NCI-H1048 (cell line): ENCODE data around the gene CELF5.

ENCODE experiments used
- DNase-seq: peaks from one replicate; lab custom pipeline; 2025; lab: John Stamatoyannopoulos, UW

The CELF5 gene

GRCh38 chr19:3224346-3225168, at the start of gene CELF5:
Gene CELF5 (plus strand): TSS chr19:3224661. CDS start chr19:3224740, 79 bp downstream.
- DNase-seq, result no peak

GRCh38 chr19:3175781-3176714, 48.4 kb upstream of the CELF5 start:
- DNase-seq, result no peak

DNA sequence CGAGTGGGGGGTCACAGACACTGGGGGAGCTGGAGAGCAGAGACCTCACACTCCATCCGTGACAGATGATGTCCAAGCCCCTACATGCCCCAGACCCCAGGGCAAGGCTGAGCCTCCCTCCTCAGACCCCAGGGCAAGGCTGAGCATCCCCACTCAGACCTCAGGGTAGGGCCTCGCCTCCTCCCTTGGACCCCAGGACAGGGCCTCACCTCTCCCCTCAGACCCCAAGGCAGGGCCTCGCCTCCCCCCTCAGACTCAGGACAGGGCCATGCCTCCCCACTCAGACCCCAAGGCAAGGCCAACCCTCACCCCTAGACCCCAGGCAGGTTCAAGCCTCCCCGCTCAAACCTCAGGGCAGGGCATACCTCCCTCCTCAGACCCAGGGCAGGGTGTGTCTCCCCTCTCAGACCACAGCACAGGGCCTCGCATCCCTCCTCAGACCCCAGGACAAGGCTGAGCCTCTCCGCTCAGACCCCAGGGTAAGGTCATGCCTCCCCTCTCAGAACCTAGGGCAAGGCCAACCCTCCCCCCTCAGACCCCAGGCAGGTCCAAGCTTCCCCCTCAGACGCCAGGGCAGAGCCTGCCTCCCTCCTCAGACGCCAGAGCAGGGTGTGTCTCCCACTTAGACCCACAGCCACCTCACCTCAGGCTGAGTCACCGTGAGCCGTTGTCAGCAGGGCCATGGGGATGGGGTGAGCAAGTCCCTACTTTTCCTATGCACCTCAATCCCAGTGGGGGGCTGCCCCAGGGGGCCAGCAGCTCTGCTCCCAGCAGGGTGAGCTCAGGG, 47.6 kb upstream of the CELF5 start:
- no peak for DNase-seq

GRCh38 chr19:3178377-3178972, 46.0 kb upstream of the CELF5 start, which contains the start of gene S1PR4:
Gene S1PR4 (plus strand): TSS chr19:3178769. CDS start chr19:3178793, 24 bp downstream.
- no peak for DNase-seq

GRCh38 chr19:3178973-3179738, 45.3 kb upstream of the CELF5 start:
- no peak for DNase-seq

- no peak for DNase-seq
These were observed 44.6 kb upstream of the CELF5 start for GRCh38 chr19:3179739-3180293.

- no peak for DNase-seq
These were observed 40.5 kb upstream of the CELF5 start for GRCh38 chr19:3183721-3184641.

- DNase-seq, result no peak
These were observed 39.5 kb upstream of the CELF5 start for GRCh38 chr19:3184847-3185460.

DNA sequence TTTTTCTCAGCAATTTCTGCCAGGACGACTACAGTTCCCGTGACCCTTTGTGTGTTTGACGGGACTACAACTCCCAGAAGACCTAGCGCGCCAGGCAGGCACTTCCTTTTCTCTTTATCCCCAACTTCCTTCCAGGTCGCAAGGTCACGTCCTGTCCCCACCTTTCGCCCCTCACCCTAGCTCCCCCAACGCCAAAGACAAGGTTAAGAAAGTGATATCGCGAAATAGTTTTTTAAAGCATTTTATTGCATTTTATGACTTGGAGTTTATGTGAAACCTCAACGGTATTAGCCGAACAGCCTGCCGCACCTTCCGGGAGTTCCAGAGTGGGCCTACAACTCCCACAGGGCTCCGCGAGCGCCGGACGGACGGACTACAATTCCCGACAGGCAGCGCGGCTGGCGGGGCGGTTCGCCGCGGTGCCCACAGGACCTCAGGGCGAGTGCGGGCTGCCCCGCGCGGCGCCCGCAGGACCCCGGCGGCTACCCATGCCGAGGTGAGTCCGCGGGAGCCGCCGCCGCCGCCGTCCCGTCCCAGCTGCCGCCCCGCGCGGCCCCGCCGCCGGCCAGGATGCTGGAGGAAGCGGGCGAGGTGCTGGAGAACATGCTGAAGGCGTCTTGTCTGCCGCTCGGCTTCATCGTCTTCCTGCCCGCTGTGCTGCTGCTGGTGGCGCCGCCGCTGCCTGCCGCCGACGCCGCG, 38.9 kb upstream of the CELF5 start, which contains the start of gene NCLN:
Gene NCLN, plus strand, starts transcription at position 470 of the 699 bp plus-strand sequence. Its CDS starts 101 bp downstream, at position 571.
- DNase-seq, result peak; percentile 85

DNA sequence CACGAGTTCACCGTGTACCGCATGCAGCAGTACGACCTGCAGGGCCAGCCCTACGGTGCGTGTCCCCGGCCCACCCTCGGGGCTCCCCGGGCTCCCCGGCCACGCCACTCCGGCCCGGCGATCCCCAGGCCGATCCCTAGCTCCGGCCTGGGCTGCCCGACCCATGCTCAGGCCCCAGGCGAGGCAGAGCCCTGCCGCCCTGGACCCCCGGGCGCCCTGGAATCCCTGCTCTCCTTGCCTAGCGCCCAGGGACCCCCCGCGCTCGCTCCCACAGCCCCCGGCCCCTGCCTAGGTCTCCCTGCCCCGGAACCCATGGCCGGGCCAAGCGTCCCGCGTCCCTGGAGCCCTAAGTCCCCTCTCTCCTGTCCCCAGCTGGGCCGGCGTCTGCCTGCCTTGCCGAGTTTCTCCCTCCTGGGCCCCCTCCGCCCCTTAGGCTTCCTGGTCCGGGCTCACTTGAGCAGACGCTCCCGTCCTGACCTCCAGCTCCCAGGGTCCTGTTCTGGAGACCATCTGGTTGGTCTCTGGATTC, 38.2 kb upstream of the CELF5 start:
- no peak for DNase-seq

- DNase-seq, result no peak
These were observed 37.4 kb upstream of the CELF5 start for GRCh38 chr19:3186891-3187661.

DNA sequence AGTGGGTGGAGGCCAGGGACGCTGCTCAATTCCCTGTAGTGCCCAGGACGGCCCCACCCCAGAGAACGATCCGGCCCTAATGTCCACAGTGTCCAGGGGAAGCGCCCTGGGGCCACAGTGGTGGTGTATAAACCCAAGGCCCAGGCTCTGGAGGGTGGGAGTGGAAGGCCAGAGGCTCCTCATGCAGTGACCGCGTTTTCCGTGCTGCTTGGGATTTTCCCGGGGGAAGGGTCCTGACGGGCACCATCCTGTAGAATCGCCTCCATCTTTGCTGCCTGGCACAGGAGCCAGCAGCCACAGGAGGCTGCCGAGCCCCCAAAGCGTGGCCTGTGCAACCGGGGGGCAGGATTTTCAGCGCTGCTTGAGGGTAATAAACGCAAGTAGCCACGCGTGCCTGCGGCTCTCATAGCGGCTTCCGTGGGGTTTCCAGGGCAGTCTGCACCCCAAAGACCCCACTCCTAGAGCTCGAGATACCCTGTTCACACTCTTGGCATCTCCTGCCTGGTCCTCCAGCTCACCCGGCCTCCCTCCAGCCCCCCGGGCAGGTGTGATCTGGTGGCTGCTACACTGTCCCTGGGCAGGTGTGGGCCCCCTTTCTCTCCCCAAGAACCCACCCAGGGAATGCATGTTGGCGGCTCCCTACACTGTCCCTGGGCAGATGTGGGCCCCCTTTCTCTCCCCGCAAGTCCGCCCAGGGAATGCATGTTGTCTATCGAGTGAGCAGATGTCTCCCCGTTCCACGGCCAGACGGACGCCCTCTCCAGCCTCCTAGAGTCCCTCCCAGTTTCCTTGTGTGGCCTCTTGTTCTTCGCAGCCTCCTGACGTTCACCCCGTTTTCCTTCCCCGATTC, 36.6 kb upstream of the CELF5 start:
- no peak for DNase-seq

GRCh38 chr19:3188627-3189596, 35.5 kb upstream of the CELF5 start:
- no peak for DNase-seq

- DNase-seq, result no peak
These were observed 34.6 kb upstream of the CELF5 start for GRCh38 chr19:3189702-3190469.
